H1 (cell line): Measurements from ENCODE around the gene DDN. TPM values are rescaled to one million over a fixed set of nuclear protein-coding genes. Genes with fewer than 3 reads are reported as not detected.

ENCODE experiments used
- CTCF ChIA-PET: fragments of 300-600 bp; sonication (Branson Sonifier 250); formaldehyde crosslinking; loops from one replicate; lab custom pipeline; 2021; ENCODE audit not compliant: partially characterized antibody; lab: Charles Lee
- POLR2A ChIA-PET: fragments of 300-600 bp; sonication (Branson Sonifier 250); formaldehyde crosslinking; loops from one replicate; lab custom pipeline; 2021; ENCODE audit warnings: inconsistent platforms; ENCODE audit not compliant: partially characterized antibody; lab: Charles Lee
- DNase-seq, 2 experiments: peaks; one replicate each; pipeline versions ENCODE4 v3.0.0 to v3.0.0-alpha.2; 2010 to 2022; ENCODE audit warnings: low spot score in 2 of 2, low read depth in 1 of 2, mixed read lengths in 1 of 2
- FAIRE-seq: peaks from 2 replicates; lab custom pipeline; 2011; peaks lifted over from hg19 to GRCh38; lab: Jason Lieb, UNC
- H2AFZ ChIP-seq: 2 replicates; pipeline ENCODE4 v1.8.1; 2012; ENCODE audit warnings: low read length, inconsistent platforms
- H2AK5ac ChIP-seq: 2 replicates; pipeline ENCODE4 v1.6.1; 2013; ENCODE audit warnings: low read depth, low read length
- H2BK120ac ChIP-seq: replicated peaks from 2 replicates; pipeline ENCODE3; 2013; ENCODE audit warnings: low read depth, low read length, inconsistent platforms
- H2BK12ac ChIP-seq: 2 replicates; pipeline ENCODE4 v1.6.1; 2013; ENCODE audit warnings: low read depth, low read length
- H2BK15ac ChIP-seq: 2 replicates; pipeline ENCODE4 v1.6.1; 2013; ENCODE audit warnings: low read length
- H2BK20ac ChIP-seq: 2 replicates; pipeline ENCODE4 v1.6.1; 2013; ENCODE audit warnings: low read length
- H2BK5ac ChIP-seq: 2 replicates; pipeline ENCODE4 v1.6.1; 2013; ENCODE audit warnings: low read depth, low read length
- H3K14ac ChIP-seq: 2 replicates; pipeline ENCODE4 v1.6.1; 2013; ENCODE audit warnings: inconsistent platforms; ENCODE audit not compliant: insufficient read length
- H3K18ac ChIP-seq: 2 replicates; pipeline ENCODE4 v1.6.1; 2013; ENCODE audit warnings: low read length; ENCODE audit errors: extremely low read depth
- H3K23ac ChIP-seq: 2 replicates; pipeline ENCODE4 v1.6.1; 2013; ENCODE audit warnings: inconsistent platforms; ENCODE audit not compliant: insufficient read length
- H3K23me2 ChIP-seq: 2 replicates; pipeline ENCODE4 v1.6.1; 2013; ENCODE audit warnings: low read depth, low read length
- H3K27ac ChIP-seq: 2 replicates; pipeline ENCODE4 v1.6.1; 2011; ENCODE audit warnings: low read depth, low read length, inconsistent platforms
- H3K27me3 ChIP-seq, 4 experiments: replicated peaks in 1 of 4; 1 replicate in 1 of 4; 2 replicates in 3 of 4; pipeline versions ENCODE4 v1.6.1 to v1.8.1; 2011 to 2013; ENCODE audit warnings: low read length in 3 of 4, mild to moderate bottlenecking in 3 of 4, inconsistent platforms in 2 of 4, mixed read lengths in 2 of 4, moderate library complexity in 1 of 4; ENCODE audit not compliant: control insufficient read depth in 3 of 4, insufficient read depth in 3 of 4; ENCODE audit errors: extremely low read depth in 1 of 4
- H3K36me3 ChIP-seq, 4 experiments: 2 replicates each; pipeline versions ENCODE4 v1.6.1 to v1.8.1; 2011 to 2013; ENCODE audit warnings: mild to moderate bottlenecking in 4 of 4, low read length in 3 of 4, moderate library complexity in 2 of 4, control low read depth in 1 of 4, inconsistent platforms in 1 of 4; ENCODE audit not compliant: insufficient read depth in 4 of 4, control insufficient read depth in 2 of 4
- H3K4ac ChIP-seq: replicated peaks from 2 replicates; pipeline ENCODE3; 2013; ENCODE audit warnings: low read length, low read depth, mixed read lengths, inconsistent platforms; ENCODE audit not compliant: insufficient read length
- H3K4me1 ChIP-seq, 4 experiments: replicated peaks in 1 of 4; 1 replicate in 1 of 4; 2 replicates in 3 of 4; pipeline versions ENCODE4 v1.6.1 to v1.8.1; 2011 to 2013; ENCODE audit warnings: low read length in 3 of 4, inconsistent platforms in 2 of 4, mixed read lengths in 1 of 4; ENCODE audit not compliant: insufficient read depth in 4 of 4, control insufficient read depth in 3 of 4
- H3K4me2 ChIP-seq, 2 experiments: 2 replicates each; pipeline versions ENCODE4 v1.6.1 to v1.8.1; 2011 to 2013; ENCODE audit warnings: low read depth in 2 of 2, low read length in 2 of 2, control low read depth in 1 of 2, inconsistent platforms in 1 of 2, mild to moderate bottlenecking in 1 of 2; ENCODE audit not compliant: insufficient read depth in 1 of 2
- H3K4me3 ChIP-seq, 4 experiments: fragments of 200-600, 300-600 bp in 1 of 4; sonication (generic), shearing (Covaris generic), sonication (Bioruptor Twin) in 1 of 4; 2 replicates each; pipeline versions ENCODE4 v1.5.1 to v1.8.1; 2011 to 2016; ENCODE audit warnings: low read length in 4 of 4, low read depth in 3 of 4, control low read depth in 2 of 4, inconsistent platforms in 2 of 4, mild to moderate bottlenecking in 2 of 4, mixed read lengths in 1 of 4, moderate library complexity in 1 of 4; ENCODE audit not compliant: insufficient read depth in 2 of 4; ENCODE audit errors: extremely low read depth in 1 of 4
- H3K56ac ChIP-seq: replicated peaks from 2 replicates; pipeline ENCODE3; 2013; ENCODE audit warnings: low read depth, mild to moderate bottlenecking, mixed read lengths, low read length, inconsistent platforms; ENCODE audit not compliant: insufficient read length
- H3K79me1 ChIP-seq: 2 replicates; pipeline ENCODE4 v1.6.1; 2013; ENCODE audit warnings: low read depth, low read length, control low read depth
- H3K79me2 ChIP-seq, 2 experiments: 2 replicates each; pipeline versions ENCODE4 v1.6.1 to v1.8.1; 2012 to 2013; ENCODE audit warnings: low read length in 2 of 2, mild to moderate bottlenecking in 2 of 2, inconsistent platforms in 1 of 2; ENCODE audit not compliant: insufficient read depth in 2 of 2, control insufficient read depth in 1 of 2
- H3K9ac ChIP-seq, 4 experiments: replicated peaks in 1 of 4; 1 replicate in 1 of 4; 2 replicates in 3 of 4; pipeline versions ENCODE4 v1.6.1 to v1.8.1; 2011 to 2013; ENCODE audit warnings: low read depth in 3 of 4, low read length in 3 of 4, control low read depth in 2 of 4, mild to moderate bottlenecking in 2 of 4, moderate library complexity in 2 of 4, inconsistent platforms in 1 of 4; ENCODE audit errors: extremely low read depth in 1 of 4
- H3K9me3 ChIP-seq, 2 experiments: 2 replicates each; pipeline versions ENCODE4 v1.6.1 to v1.8.1; 2012 to 2013; ENCODE audit warnings: mild to moderate bottlenecking in 2 of 2, moderate library complexity in 2 of 2, control low read depth in 1 of 2, inconsistent platforms in 1 of 2, low read depth in 1 of 2, low read length in 1 of 2, mixed read lengths in 1 of 2; ENCODE audit not compliant: insufficient read depth in 2 of 2
- H4K20me1 ChIP-seq, 2 experiments: replicated peaks in 1 of 2; 2 replicates each; pipeline versions ENCODE3 to v1.8.1; 2011 to 2013; ENCODE audit warnings: inconsistent platforms in 2 of 2, low read length in 2 of 2, mild to moderate bottlenecking in 1 of 2; ENCODE audit not compliant: insufficient read depth in 2 of 2, control insufficient read depth in 1 of 2
- H4K5ac ChIP-seq: 2 replicates; pipeline ENCODE4 v1.6.1; 2013; ENCODE audit warnings: low read length, low read depth, mixed read lengths, inconsistent platforms; ENCODE audit not compliant: insufficient read length
- H4K8ac ChIP-seq: 2 replicates; pipeline ENCODE4 v1.8.0; 2013; ENCODE audit warnings: mild to moderate bottlenecking, moderate library complexity, low read length, inconsistent platforms; ENCODE audit not compliant: insufficient read depth; ENCODE audit errors: extremely low read depth
- H4K91ac ChIP-seq: replicated peaks from 2 replicates; pipeline ENCODE3; 2013; ENCODE audit warnings: low read length, mixed read lengths, inconsistent platforms; ENCODE audit not compliant: insufficient read length
- ASH2L ChIP-seq: fragments of 200-600, 300-600 bp; sonication (generic); IDR thresholded peaks from one replicate; pipeline ENCODE4 v1.7.1; 2017; ENCODE audit warnings: low read length
- ATF2 ChIP-seq: IDR thresholded peaks from 2 replicates; pipeline ENCODE4 v1.6.1; 2012; ENCODE audit warnings: low read length, inconsistent platforms
- CEBPB ChIP-seq: IDR thresholded peaks from 2 replicates; pipeline ENCODE4 v1.6.1; 2012; ENCODE audit warnings: low read depth, low read length
- HDAC6 ChIP-seq: IDR thresholded peaks from one replicate; pipeline ENCODE4 v1.7.1; 2012; ENCODE audit warnings: low read depth, mild to moderate bottlenecking, inconsistent platforms, low read length, moderate library complexity
- KDM1A ChIP-seq: fragments of 200-600, 300-600 bp; sonication (generic); IDR thresholded peaks from 2 replicates; pipeline ENCODE4 v1.7.1; 2016; ENCODE audit warnings: mild to moderate bottlenecking, low read length, borderline replicate concordance
- RAD21 ChIP-seq, 2 experiments: IDR thresholded peaks in 1 of 2; conservative IDR thresholded peaks in 1 of 2; 2 replicates each; pipeline ENCODE4 v1.6.1; 2011; ENCODE audit warnings: low read depth in 2 of 2, low read length in 2 of 2, improper control_type of control experiment in 1 of 2, inconsistent platforms in 1 of 2, mild to moderate bottlenecking in 1 of 2, moderate library complexity in 1 of 2
- RFX5 ChIP-seq: IDR thresholded peaks from 2 replicates; pipeline ENCODE4 v1.6.1; 2011; ENCODE audit warnings: low read depth, low read length, improper control_type of control experiment, borderline replicate concordance
- SIN3A ChIP-seq, 2 experiments: IDR thresholded peaks in 1 of 2; conservative IDR thresholded peaks in 1 of 2; 2 replicates each; pipeline ENCODE4 v1.6.1; 2011 to 2012; ENCODE audit warnings: low read length in 2 of 2, improper control_type of control experiment in 1 of 2, low read depth in 1 of 2, mild to moderate bottlenecking in 1 of 2
- SIX5 ChIP-seq: IDR thresholded peaks from 2 replicates; pipeline ENCODE4 v1.6.1; 2011; ENCODE audit warnings: mild to moderate bottlenecking, low read depth, low read length
- YY1 ChIP-seq: IDR thresholded peaks from 2 replicates; pipeline ENCODE4 v1.6.1; 2011; ENCODE audit warnings: low read depth, mild to moderate bottlenecking, low read length
- WGBS, 2 experiments: shearing (Covaris generic) in 1 of 2; methylation state at CpG; one replicate each; pipeline versions ENCODE4 v1.1.6 to v1.1.7; 2013 to 2015; ENCODE audit warnings: low lambda C conversion rate in 2 of 2, mixed read lengths in 2 of 2, inconsistent platforms in 1 of 2, low coverage in 1 of 2, missing lambda C conversion rate in 1 of 2; ENCODE audit not compliant: insufficient replicate concordance in 2 of 2, insufficient coverage in 1 of 2, insufficient read length in 1 of 2; ENCODE audit errors: extremely low coverage in 1 of 2, missing lambda C conversion rate in 1 of 2; 5-methylcytosine and 5-hydroxymethylcytosine counted together
- polyA plus RNA-seq, 7 experiments: library from polyadenylated mRNA; depleted of rRNA in 3 of 7; stranded (reverse) in 5 of 7; unstranded in 2 of 7; fragments of >200 nt in 5 of 7; fragments of 200-250 nt in 2 of 7; gene quantifications; 1 replicate in 5 of 7; 2 replicates in 1 of 7; 4 replicates in 1 of 7; pipeline versions ENCODE4 v1.2.1 to v1.2.3, GENCODE V29; 2011 to 2013; ENCODE audit warnings: missing spikeins in 2 of 7, mixed read lengths in 2 of 7
- total RNA-seq: library from RNA; stranded (reverse); fragmentation: NEBNext Ultra II Directional; extraction: Animal tissue kit (Norgen Biotek cat#: 25700); gene quantifications from 2 replicates; pipeline ENCODE4 v1.2.1, GENCODE V29; 2021

DDN gene
- total and polyA plus RNA-seq, 2 of the 8 experiments (the other 6 are each of a cell fraction or from before 2014, with no cell fraction given) = 0.14 to 0.30 TPM

GRCh38 chr12:49037111-49037946 lies 38.2 kb upstream of the DDN start:
- H4K5ac ChIP-seq = no peak overlapping the region
- H3K18ac ChIP-seq = no peak overlapping the region
- H2BK15ac ChIP-seq = no peak overlapping the region
- no peak overlapping the region for H3K27ac ChIP-seq
- H3K4me1 ChIP-seq = no peaks in the 10 kb centered on the region
- no peak overlapping the region for H3K14ac ChIP-seq
- ChIA-PET POLR2A (interaction anchor here (0.6 to 22.2 kb wide), 11 partner anchors 3 to 403 kb away, joined by 3 to 339 read pairs (median 4); partner anchors contain the start of genes KMT2D, PRKAG1 and TUBA1B), CTCF (interaction anchor here (0.5 to 12.2 kb wide), 13 partner anchors 9 to 322 kb away, joined by 3 to 126 read pairs (median 3); partner anchors contain the start of gene DDN)
- no peak overlapping the region for H4K8ac ChIP-seq
- no peaks in the 10 kb centered on the region; the same call in none of the 2 replicates for H3K79me1 ChIP-seq
- H3K27me3 ChIP-seq = no peaks in the 10 kb centered on the region
- no peak overlapping the region for H2BK12ac ChIP-seq
- FAIRE-seq = no peak
- no peak overlapping the region for H3K9ac ChIP-seq
- H3K4me3 ChIP-seq = no peak overlapping the region
- WGBS, 2 experiments = 96% methylated on average over 9 of the region's 9 CpGs; no CpG with 5 or more reads in 1 of the 2 experiments
- H3K36me3 ChIP-seq = peaks cover 51 to 89% (median 81%) of the 10 kb centered on the region in 4 experiments
- H3K4ac ChIP-seq = no peak overlapping the region
- H3K9me3 ChIP-seq = no peaks in the 10 kb centered on the region
- no peak overlapping the region for H2BK5ac ChIP-seq
- DNase-seq = no peak
- H3K56ac ChIP-seq = no peak overlapping the region
- H2BK120ac ChIP-seq = no peak overlapping the region
- no peak overlapping the region for H2AFZ ChIP-seq
- H3K79me2 ChIP-seq = no peaks in the 10 kb centered on the region
- H3K23ac ChIP-seq = no peak overlapping the region
- H4K91ac ChIP-seq = no peak overlapping the region
- no peak overlapping the region for H2BK20ac ChIP-seq
- no peaks in the 10 kb centered on the region for H3K23me2 ChIP-seq
- H3K4me2 ChIP-seq = no peak overlapping the region
- no peak overlapping the region for H2AK5ac ChIP-seq
- peaks cover 7 to 20% of the 10 kb centered on the region in 2 experiments for H4K20me1 ChIP-seq
- TF ChIP-seq SIX5 = no peak
- no peak for TF ChIP-seq CEBPB
- no peak for TF ChIP-seq YY1
- no peak for TF ChIP-seq HDAC6
- no peak for TF ChIP-seq SIN3A (conservative IDR thresholded peaks at IDR 0.05 in 1 of 2, IDR thresholded peaks at IDR 0.05 in 1 of 2; ENCODE audit: low read depth in 1 of 2, low read length in 2 of 2)
- no peak for TF ChIP-seq KDM1A
- no peak for TF ChIP-seq ASH2L
- no peak for TF ChIP-seq RFX5
- no peak for TF ChIP-seq ATF2
- TF ChIP-seq RAD21 (IDR thresholded peaks at IDR 0.05 in 1 of 2, conservative IDR thresholded peaks at IDR 0.05 in 1 of 2; ENCODE audit: low read depth in 2 of 2, low read length in 2 of 2) = no peak
